ENCODE results near the gene PREX1.

The PREX1 gene

GRCh38 chr20:48841196-48841874, 13.5 kb upstream of the PREX1 start:
- no peak overlapping the region for H3K4me3 ChIP-seq (ENCODE audit: low read depth, low read length)
- TF ChIP-seq, protein P1, sequence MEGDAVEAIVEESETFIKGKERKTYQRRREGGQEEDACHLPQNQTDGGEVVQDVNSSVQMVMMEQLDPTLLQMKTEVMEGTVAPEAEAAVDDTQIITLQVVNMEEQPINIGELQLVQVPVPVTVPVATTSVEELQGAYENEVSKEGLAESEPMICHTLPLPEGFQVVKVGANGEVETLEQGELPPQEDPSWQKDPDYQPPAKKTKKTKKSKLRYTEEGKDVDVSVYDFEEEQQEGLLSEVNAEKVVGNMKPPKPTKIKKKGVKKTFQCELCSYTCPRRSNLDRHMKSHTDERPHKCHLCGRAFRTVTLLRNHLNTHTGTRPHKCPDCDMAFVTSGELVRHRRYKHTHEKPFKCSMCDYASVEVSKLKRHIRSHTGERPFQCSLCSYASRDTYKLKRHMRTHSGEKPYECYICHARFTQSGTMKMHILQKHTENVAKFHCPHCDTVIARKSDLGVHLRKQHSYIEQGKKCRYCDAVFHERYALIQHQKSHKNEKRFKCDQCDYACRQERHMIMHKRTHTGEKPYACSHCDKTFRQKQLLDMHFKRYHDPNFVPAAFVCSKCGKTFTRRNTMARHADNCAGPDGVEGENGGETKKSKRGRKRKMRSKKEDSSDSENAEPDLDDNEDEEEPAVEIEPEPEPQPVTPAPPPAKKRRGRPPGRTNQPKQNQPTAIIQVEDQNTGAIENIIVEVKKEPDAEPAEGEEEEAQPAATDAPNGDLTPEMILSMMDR (IDR thresholded peaks at IDR 0.05; ENCODE audit: borderline replicate concordance, insufficient read depth, low read depth, low read length), result no peak

- H3K4me3 ChIP-seq (ENCODE audit: low read depth, low read length), result no peak overlapping the region
- TF ChIP-seq, protein P1 (IDR thresholded peaks at IDR 0.05; ENCODE audit: borderline replicate concordance, insufficient read depth, low read depth, low read length), result no peak
Observed at GRCh38 chr20:48839154-48839917, 11.5 kb upstream of the PREX1 start.

- TF ChIP-seq, protein P1 (IDR thresholded peaks at IDR 0.05; ENCODE audit: borderline replicate concordance, insufficient read depth, low read depth, low read length), result no peak
- H3K4me3 ChIP-seq (ENCODE audit: low read depth, low read length), result no peak overlapping the region
Observed at GRCh38 chr20:48837014-48837413, 9.2 kb upstream of the PREX1 start.

GRCh38 chr20:48835390-48835789, 7.6 kb upstream of the PREX1 start:
- TF ChIP-seq, protein P1 (IDR thresholded peaks at IDR 0.05; ENCODE audit: borderline replicate concordance, insufficient read depth, low read depth, low read length), result no peak
- no peak overlapping the region for H3K4me3 ChIP-seq (ENCODE audit: low read depth, low read length)

DNA sequence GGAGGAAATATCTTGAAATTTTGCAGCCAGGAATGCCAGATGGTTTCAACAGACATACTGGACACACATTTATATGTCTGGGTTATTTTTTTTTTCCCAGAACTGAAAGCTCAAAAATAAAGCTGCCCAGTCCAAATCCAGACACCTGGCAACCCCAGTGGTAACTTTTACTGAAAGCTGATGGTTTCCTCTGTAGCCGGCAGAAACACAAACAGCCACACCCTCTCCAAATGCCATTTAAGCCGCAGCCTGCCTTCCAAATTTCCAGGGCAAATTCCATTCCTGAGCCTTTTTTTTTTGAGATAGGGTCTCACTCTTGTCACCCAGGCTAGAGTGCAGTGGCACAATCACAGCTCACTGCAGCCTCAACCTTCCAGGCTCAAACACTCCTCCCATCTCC, 6.5 kb upstream of the PREX1 start:
- TF ChIP-seq, protein P1 (IDR thresholded peaks at IDR 0.05; ENCODE audit: borderline replicate concordance, insufficient read depth, low read depth, low read length), result no peak
- no peak overlapping the region for H3K4me3 ChIP-seq (ENCODE audit: low read depth, low read length)

DNA sequence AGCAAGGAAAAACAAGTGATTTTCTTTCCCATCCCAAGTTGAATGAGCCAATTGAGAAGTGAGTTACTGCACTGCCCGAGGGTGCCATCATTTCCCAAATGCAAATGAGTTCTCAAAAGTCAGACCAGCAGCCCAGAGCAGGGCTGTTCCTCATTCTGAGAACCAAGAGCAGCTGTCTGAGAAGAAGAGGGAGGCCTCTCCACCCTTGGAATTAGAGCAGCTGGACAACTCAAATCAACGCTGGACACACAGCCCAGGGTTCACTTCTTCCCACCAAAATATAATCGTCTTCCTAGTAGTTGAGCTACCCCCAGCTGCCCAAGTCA, 4.6 kb upstream of the PREX1 start:
- TF ChIP-seq, protein P1 (IDR thresholded peaks at IDR 0.05; ENCODE audit: borderline replicate concordance, insufficient read depth, low read depth, low read length), result no peak
- no peak overlapping the region for H3K4me3 ChIP-seq (ENCODE audit: low read depth, low read length)
